ENCODE results near the gene CCDC86. TPM values are rescaled to one million over a fixed set of nuclear protein-coding genes. Genes with fewer than 3 reads are reported as not detected.
A peak's percentile ranks its signal among the peaks of the same experiment; 100 is the strongest.

CCDC86 gene
- total RNA-seq, 4 donors from 2014 or later, result 8.7 to 33.0 (median 12.4) TPM

DNA sequence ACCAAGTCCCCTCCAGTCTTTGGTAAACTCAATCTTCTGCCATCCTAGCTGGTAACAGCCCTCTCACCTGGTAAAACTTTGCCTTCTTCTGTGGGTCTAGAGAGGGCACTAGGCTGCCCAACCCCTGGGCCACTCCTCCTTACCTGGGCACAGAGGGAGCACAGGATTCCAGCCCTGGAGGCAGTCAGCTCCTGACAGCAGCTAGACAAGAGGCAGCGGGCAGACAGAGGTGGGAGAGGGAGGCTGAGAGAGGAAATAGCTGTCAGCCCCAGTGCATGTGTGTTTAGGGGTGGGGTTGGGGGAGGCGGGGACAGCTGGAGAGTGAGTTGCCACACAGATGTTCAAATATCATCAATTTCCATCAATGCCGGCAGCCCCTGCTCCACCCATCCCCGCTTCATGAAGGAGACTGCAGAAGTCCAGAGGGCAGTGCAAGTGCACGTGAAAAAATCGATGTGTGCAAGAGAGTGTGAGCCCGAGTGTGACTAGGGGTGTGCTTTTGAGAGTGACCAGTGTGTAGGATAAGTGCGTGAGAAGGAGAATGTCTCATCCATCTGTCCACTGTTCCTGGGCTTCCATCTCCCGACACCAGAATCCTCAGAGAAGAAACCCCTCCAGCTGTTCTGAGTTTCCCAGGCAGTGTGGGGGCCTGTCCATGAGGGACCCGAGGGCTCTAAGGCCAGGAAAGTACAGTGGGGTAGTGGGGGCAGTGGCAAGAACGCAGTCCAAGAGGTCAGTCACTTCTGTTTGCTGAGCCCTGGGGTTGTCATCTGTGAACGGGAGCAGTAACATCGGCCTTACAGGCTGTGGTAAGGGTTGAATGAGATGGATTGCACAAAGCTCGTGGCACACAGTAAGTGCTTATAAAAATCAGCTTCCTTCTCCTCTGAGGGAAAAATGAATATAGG is 14.1 kb downstream of the CCDC86 start, which contains the start of gene PTGDR2:
TSS of gene PTGDR2 (minus strand) at position 225 of the 908 bp plus-strand sequence. CDS start 2,228 bp downstream, outside the sequence.
- H3K4me1 ChIP-seq, result peaks cover 0 to 3% (median 0%) of the 10 kb centered on the region in 4 donors
- peaks cover 0 to 7% (median 0%) of the 10 kb centered on the region in 3 donors for H3K36me3 ChIP-seq
- peak in 1 of 3 donors; percentile 58 for DNase-seq
- peak within 1 kb of the TSS in 2 of 4 donors; percentile 18 to 35 for H3K27ac ChIP-seq
- no peaks in the 10 kb centered on the region for H3K9me3 ChIP-seq
- no peaks in the 10 kb centered on the region for H3K27me3 ChIP-seq
- H3K4me3 ChIP-seq, result peak within 1 kb of the TSS in 2 of 4 donors; percentile 19 to 35
- TF ChIP-seq POLR2A (IDR thresholded peaks at IDR 0.05) (no peak), CTCF (IDR thresholded peaks at IDR 0.05) (no peak)

- H3K4me3 ChIP-seq, result no peak overlapping the region
- H3K36me3 ChIP-seq, result peaks cover 0 to 4% (median 0%) of the 10 kb centered on the region in 3 donors
- no peaks in the 10 kb centered on the region for H3K27me3 ChIP-seq
- TF ChIP-seq CTCF (IDR thresholded peaks at IDR 0.05), result no peak
- no peak for TF ChIP-seq POLR2A (IDR thresholded peaks at IDR 0.05)
- no peaks in the 10 kb centered on the region for H3K9me3 ChIP-seq
- no peaks in the 10 kb centered on the region for H3K4me1 ChIP-seq
- DNase-seq, result peak in 1 of 3 donors; percentile 7
- H3K27ac ChIP-seq, result peak overlapping the region in 1 of 4 donors; percentile 12
Observed at GRCh38 chr11:60857378-60858232, 15.7 kb downstream of the CCDC86 start.

DNA sequence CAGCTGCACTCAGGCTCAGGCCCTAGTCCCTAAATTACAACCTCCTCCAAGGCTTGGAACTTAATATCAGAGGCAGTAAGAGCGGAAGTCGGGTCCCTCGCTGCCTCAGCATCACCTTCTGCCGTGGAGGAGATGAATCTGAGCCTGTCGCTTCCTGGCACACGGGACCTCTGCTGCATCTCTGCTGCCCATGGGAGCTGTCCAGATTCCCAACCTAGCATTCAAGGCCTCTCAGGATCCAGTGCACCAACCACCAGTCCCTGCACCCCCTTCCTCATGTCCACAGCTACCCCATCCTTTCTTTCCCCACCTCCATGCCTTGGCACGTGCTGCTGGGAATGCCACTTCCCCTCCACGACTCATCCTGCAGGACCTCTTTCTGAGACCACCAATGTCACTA is 16.3 kb downstream of the CCDC86 start:
- Histone ChIP-seq H3K36me3 (no peaks in the 10 kb centered on the region), H3K4me3 (no peak overlapping the region), H3K9me3 (no peaks in the 10 kb centered on the region), H3K27ac (peak overlapping the region in 1 of 4 donors; percentile 12), H3K4me1 (no peaks in the 10 kb centered on the region), H3K27me3 (no peaks in the 10 kb centered on the region)
- DNase-seq, result peak in 1 of 3 donors; percentile 32
- TF ChIP-seq CTCF (IDR thresholded peaks at IDR 0.05), result no peak
- TF ChIP-seq POLR2A (IDR thresholded peaks at IDR 0.05), result no peak

- H3K4me1 ChIP-seq, result no peaks in the 10 kb centered on the region
- DNase-seq, result peak in 1 of 3 donors; percentile 30
- H3K27ac ChIP-seq, result no peak overlapping the region
- H3K9me3 ChIP-seq, result no peaks in the 10 kb centered on the region
- no peak overlapping the region for H3K4me3 ChIP-seq
- no peak for TF ChIP-seq CTCF (IDR thresholded peaks at IDR 0.05)
- H3K36me3 ChIP-seq, result no peaks in the 10 kb centered on the region
- no peaks in the 10 kb centered on the region for H3K27me3 ChIP-seq
Observed at GRCh38 chr11:60858731-60859464, 17.0 kb downstream of the CCDC86 start.
